GM23338 (cell line): ENCODE results near the gene SLC24A4. TPM values are rescaled to one million over a fixed set of nuclear protein-coding genes. Genes with fewer than 3 reads are reported as not detected.

Source experiments
- ATAC-seq: fragments of 200-7000 bp; cut with Tn5 transposase; 3 replicates; pipeline ENCODE4 v1.9.1; 2020
- DNase-seq: peaks from one replicate; pipeline ENCODE4 v3.0.0-alpha.2; 2015; ENCODE audit warnings: low spot score
- H2AFZ ChIP-seq: fragments of 200-600 bp; sonication (generic); 2 replicates; pipeline ENCODE4 v1.8.0; 2016; ENCODE audit warnings: antibody characterized with exemption, mild to moderate bottlenecking, moderate library complexity
- H3F3A ChIP-seq: fragments of 200-600 bp; sonication (generic); replicated peaks from 2 replicates; pipeline ENCODE4 v1.8.0; 2017; ENCODE audit warnings: antibody characterized with exemption, mixed run types, low read depth
- H3K27ac ChIP-seq: fragments of 200-600 bp; sonication (generic); 2 replicates; pipeline ENCODE4 v1.6.1; 2016; ENCODE audit warnings: low read depth
- H3K27me3 ChIP-seq: fragments of 200-600 bp; sonication (generic); 2 replicates; pipeline ENCODE4 v1.8.0; 2016; ENCODE audit warnings: mild to moderate bottlenecking, mixed run types, moderate library complexity; ENCODE audit not compliant: insufficient read depth
- H3K36me3 ChIP-seq: fragments of 200-600 bp; sonication (generic); 2 replicates; pipeline ENCODE4 v1.8.0; 2016; ENCODE audit warnings: mild to moderate bottlenecking; ENCODE audit not compliant: insufficient read depth
- H3K4me1 ChIP-seq: fragments of 200-600 bp; sonication (generic); 2 replicates; pipeline ENCODE4 v1.8.0; 2016; ENCODE audit warnings: mild to moderate bottlenecking, moderate library complexity; ENCODE audit not compliant: insufficient read depth
- H3K4me2 ChIP-seq: fragments of 200-600 bp; sonication (generic); 2 replicates; pipeline ENCODE4 v1.7.1; 2017; ENCODE audit warnings: mixed run types
- H3K4me3 ChIP-seq: fragments of 200-600 bp; sonication (generic); 2 replicates; pipeline ENCODE4 v1.6.1; 2016; ENCODE audit warnings: mixed run types
- H3K79me2 ChIP-seq: fragments of 200-600 bp; sonication (generic); replicated peaks from 2 replicates; pipeline ENCODE4 v1.8.0; 2017; ENCODE audit warnings: mild to moderate bottlenecking; ENCODE audit not compliant: insufficient read depth
- H3K9me2 ChIP-seq: fragments of 200-600 bp; sonication (generic); 2 replicates; pipeline ENCODE4 v1.8.0; 2017; ENCODE audit not compliant: insufficient read depth
- H4K20me1 ChIP-seq: fragments of 200-600 bp; sonication (generic); replicated peaks from 2 replicates; pipeline ENCODE4 v1.8.0; 2017; ENCODE audit warnings: mild to moderate bottlenecking; ENCODE audit not compliant: insufficient read depth
- H3K27ac Mint-ChIP-seq: 2 replicates; pipeline ENCODE4 v1.8.0; 2020; ENCODE audit warnings: inconsistent platforms, mild to moderate bottlenecking, moderate library complexity, mixed read lengths
- H3K27me3 Mint-ChIP-seq: 3 replicates; pipeline ENCODE4 v1.8.0; 2022; ENCODE audit warnings: low read depth, mild to moderate bottlenecking, moderate library complexity, mixed read lengths, inconsistent platforms; ENCODE audit not compliant: insufficient read depth, poor library complexity
- H3K36me3 Mint-ChIP-seq: 3 replicates; pipeline ENCODE4 v1.8.0; 2021; ENCODE audit warnings: low read depth, mild to moderate bottlenecking, inconsistent platforms, moderate library complexity, mixed read lengths
- H3K4me1 Mint-ChIP-seq: 3 replicates; pipeline ENCODE4 v1.8.0; 2020; ENCODE audit warnings: mild to moderate bottlenecking, inconsistent platforms, mixed read lengths
- H3K4me3 Mint-ChIP-seq: 3 replicates; pipeline ENCODE4 v1.8.0; 2021; ENCODE audit warnings: moderate library complexity, mild to moderate bottlenecking, inconsistent platforms, mixed read lengths
- H3K9me3 Mint-ChIP-seq: 3 replicates; pipeline ENCODE4 v1.8.0; 2020; ENCODE audit warnings: moderate library complexity, mild to moderate bottlenecking, inconsistent platforms, mixed read lengths
- CTCF ChIP-seq, 2 experiments: fragments of 200-600 bp in 1 of 2; sonication (generic) in 1 of 2; conservative IDR thresholded peaks; 2 replicates each; pipeline versions ENCODE4 v1.5.1 to v1.6.1; 2016 to 2017; ENCODE audit warnings: antibody characterized with exemption in 2 of 2, low read depth in 2 of 2, mild to moderate bottlenecking in 2 of 2, moderate library complexity in 1 of 2
- ETS1 ChIP-seq: IDR thresholded peaks from 2 replicates; pipeline ENCODE4 v1.6.1; 2016; ENCODE audit warnings: antibody characterized with exemption
- EZH2phosphoT487 ChIP-seq: fragments of 200-600 bp; sonication (generic); IDR thresholded peaks from one replicate; pipeline ENCODE4 v1.8.1; 2018; ENCODE audit warnings: antibody characterized with exemption; ENCODE audit not compliant: unreplicated experiment
- POLR2AphosphoS5 ChIP-seq: IDR thresholded peaks from 2 replicates; pipeline ENCODE4 v1.6.1; 2016; ENCODE audit warnings: antibody characterized with exemption, low read depth
- REST ChIP-seq: IDR thresholded peaks from one replicate; pipeline ENCODE4 v1.6.1; 2018; ENCODE audit warnings: antibody characterized with exemption; ENCODE audit not compliant: unreplicated experiment
- STAT1 ChIP-seq: IDR thresholded peaks from one replicate; pipeline ENCODE4 v1.6.1; 2016; ENCODE audit warnings: antibody characterized with exemption; ENCODE audit not compliant: unreplicated experiment
- ZNF114 ChIP-seq: fragments of 250-450 bp; sonication (Bioruptor Pico); IDR thresholded peaks from 2 replicates; pipeline ENCODE4 v1.5.0; 2020; ENCODE audit warnings: mild to moderate bottlenecking, moderate library complexity
- ZNF331 ChIP-seq: fragments of 250-450 bp; sonication (Bioruptor Pico); IDR thresholded peaks from 2 replicates; pipeline ENCODE4 v1.5.0; 2020; ENCODE audit warnings: low read depth, mild to moderate bottlenecking, moderate library complexity
- ZNF462 ChIP-seq: fragments of 250-450 bp; sonication (Bioruptor Pico); IDR thresholded peaks from 2 replicates; pipeline ENCODE4 v1.5.0; 2020; ENCODE audit warnings: mild to moderate bottlenecking, moderate library complexity
- polyA plus RNA-seq: library from polyadenylated mRNA; unstranded; fragments of >200 nt; fragmentation: Nextera tagmentation; extraction: Ambion mirVana; gene quantifications from 2 replicates; pipeline ENCODE4 v1.2.1, GENCODE V29; 2016
- total RNA-seq: library from RNA; depleted of rRNA; stranded (reverse); fragments of >200 nt; shearing (Covaris generic); gene quantifications from 2 replicates; pipeline ENCODE4 v1.2.3, GENCODE V29; 2014

SLC24A4 gene
- total and polyA plus RNA-seq, 2 experiments from 2014 or later: 0.06 to 0.38 TPM

- no peak overlapping the region for H3K4me3 Mint-ChIP-seq
- H3K9me3 Mint-ChIP-seq: no peaks in the 10 kb centered on the region
- Histone ChIP-seq H3K27ac (no peak overlapping the region), H3K4me1 (no peaks in the 10 kb centered on the region), H3K27me3 (no peaks in the 10 kb centered on the region), H3F3A (no peaks in the 10 kb centered on the region), H3K36me3 (no peaks in the 10 kb centered on the region), H3K4me2 (no peak overlapping the region), H3K79me2 (no peaks in the 10 kb centered on the region), H3K9me2 (no peaks in the 10 kb centered on the region), H2AFZ (no peak overlapping the region), H3K4me3 (no peak overlapping the region), H4K20me1 (no peaks in the 10 kb centered on the region)
- no peak overlapping the region for H3K27ac Mint-ChIP-seq
- H3K27me3 Mint-ChIP-seq: peaks cover 13% of the 10 kb centered on the region
- DNase-seq (no peak), ATAC-seq (no peak)
- TF ChIP-seq ZNF114 (CRISPR knock-in tag) (no peak), CTCF (conservative IDR thresholded peaks at IDR 0.05; ENCODE audit: low read depth in 2 of 2) (no peak), ZNF331 (CRISPR knock-in tag) (no peak), STAT1 (no peak), ZNF462 (CRISPR knock-in tag) (no peak), EZH2phosphoT487 (no peak), REST (no peak), ETS1 (no peak), POLR2AphosphoS5 (no peak)
- no peaks in the 10 kb centered on the region for H3K36me3 Mint-ChIP-seq
- no peaks in the 10 kb centered on the region for H3K4me1 Mint-ChIP-seq
Observed at GRCh38 chr14:92529903-92530302, 206.9 kb downstream of the SLC24A4 start.
